Kasumi-1 (cell line): ENCODE data around the gene PEAK1.

Experiments used
- DNase-seq, 2 experiments: peaks; one replicate each; lab custom pipeline; 2025; lab: John Stamatoyannopoulos, UW

Gene PEAK1

DNA sequence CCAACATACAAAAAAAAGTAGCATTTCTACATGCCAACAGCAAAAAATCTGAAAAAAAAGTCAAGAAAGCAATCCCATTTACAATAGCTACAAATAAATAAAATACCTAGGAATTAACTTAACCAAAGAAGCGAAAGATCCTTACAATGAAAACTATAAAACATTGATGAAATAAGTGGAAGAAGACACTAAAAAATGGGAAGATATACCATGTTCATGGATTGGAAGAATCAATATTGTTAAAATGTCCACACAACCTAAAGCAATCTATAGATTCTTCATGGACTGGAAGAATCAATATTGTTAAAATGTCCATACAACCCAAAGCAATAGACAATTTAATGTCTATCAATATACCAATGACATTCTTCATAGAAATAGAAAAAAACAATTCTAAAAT is 21.0 kb downstream of the PEAK1 start:
- no peak for DNase-seq

DNA sequence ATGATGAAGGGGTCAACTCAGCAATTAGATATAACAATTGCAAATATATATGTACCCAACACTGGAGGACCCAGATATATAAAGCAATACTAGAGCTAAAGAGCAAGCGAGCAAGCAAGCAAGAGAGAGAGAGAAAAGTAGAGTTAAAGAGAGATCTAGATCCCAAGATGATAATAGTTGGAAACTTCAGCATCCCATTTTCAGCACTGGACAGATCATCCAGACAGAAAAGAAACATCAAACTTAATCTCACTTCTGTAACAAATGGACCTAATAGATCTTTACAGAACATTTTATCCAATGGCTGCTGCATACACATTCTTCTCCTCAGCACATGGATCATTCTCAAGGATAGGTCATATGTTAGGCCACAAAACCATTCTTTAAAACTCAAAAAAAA is 23.2 kb downstream of the PEAK1 start:
- no peak for DNase-seq

DNA sequence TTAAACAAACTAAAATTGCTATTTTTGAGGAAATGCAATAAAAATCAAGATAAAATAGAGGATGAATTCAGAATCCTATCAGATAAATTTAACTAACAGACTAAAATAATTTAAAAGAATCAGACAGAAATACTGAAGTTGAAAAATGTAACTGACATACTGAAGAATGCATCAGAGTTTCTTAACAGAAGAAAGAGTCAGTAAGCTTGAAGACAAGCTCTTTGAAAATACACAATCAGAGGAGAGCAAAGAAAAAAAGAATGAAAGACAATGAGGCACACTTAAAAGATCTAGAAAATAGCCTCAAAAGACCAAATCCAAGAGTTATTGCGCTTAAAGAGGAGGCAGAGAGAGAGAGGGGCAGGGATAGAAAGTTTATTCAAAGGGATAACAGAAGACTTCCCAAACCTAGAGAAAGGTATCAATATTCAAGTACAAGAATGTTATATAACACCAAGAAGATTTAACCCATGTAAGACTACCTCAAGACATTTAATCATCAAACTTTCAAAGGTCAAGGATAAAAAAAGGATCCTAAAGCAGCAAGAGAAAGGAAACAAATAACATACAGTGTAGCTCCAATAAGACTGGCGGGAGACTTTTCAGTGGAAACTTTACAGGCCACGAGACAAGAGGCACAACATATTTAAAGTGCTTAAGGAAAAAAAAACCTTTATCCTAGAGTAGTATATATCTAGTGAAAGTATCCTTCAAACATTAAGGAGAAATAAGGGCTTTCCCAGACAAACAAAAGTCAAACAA is 24.7 kb downstream of the PEAK1 start:
- no peak for DNase-seq

DNA sequence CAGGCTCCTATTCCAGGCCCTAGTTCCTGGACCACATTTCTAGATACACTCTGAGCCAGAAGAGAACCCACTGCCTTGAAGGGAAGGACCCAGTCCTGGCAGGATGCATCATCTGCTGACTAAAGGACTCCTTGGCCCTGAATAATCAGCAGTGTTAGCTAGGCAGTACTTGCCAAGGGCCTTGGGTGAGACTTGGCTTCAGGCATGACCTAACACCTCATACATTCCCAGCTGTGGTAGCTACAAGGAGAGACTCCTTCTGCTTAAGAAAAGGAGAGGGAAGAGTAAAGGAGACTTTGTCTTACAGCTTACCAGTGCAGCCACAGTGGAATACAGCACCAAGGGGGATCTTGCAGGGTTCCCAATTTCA is 26.4 kb downstream of the PEAK1 start:
- no peak for DNase-seq

DNA sequence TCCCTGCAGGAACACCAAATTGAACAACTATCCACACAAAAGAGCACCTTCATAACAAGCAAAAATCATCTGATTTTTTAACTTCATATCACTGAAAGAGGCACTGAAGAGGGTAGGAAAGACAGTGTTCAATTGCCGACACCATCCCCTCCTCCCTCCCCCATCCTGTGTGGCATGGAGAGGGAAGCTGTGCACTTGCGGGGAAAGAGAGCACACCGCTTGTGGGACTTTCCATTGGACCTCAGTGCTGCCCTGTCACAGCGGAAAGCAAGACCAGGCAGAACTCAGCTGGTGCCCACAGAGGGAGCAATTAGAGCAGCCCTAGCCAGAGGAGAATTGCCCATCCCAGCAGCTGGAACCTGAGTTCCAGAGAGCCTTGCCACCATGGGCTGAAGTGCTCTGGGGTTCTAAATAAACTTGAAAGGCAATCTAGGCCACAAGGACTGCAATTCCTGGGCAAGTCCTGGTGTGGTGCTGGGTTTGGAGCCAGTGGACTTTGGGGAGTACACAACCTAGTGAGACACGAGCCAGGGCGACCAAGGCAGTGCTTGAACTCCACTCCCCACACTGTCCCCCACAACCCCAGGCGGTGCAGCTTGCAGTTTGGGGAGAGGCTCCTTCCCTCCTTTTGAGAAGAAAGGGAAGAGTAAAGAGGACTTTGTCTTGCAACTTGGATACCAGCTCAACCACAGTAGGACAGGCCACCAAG is 27.0 kb downstream of the PEAK1 start:
- no peak for DNase-seq

DNA sequence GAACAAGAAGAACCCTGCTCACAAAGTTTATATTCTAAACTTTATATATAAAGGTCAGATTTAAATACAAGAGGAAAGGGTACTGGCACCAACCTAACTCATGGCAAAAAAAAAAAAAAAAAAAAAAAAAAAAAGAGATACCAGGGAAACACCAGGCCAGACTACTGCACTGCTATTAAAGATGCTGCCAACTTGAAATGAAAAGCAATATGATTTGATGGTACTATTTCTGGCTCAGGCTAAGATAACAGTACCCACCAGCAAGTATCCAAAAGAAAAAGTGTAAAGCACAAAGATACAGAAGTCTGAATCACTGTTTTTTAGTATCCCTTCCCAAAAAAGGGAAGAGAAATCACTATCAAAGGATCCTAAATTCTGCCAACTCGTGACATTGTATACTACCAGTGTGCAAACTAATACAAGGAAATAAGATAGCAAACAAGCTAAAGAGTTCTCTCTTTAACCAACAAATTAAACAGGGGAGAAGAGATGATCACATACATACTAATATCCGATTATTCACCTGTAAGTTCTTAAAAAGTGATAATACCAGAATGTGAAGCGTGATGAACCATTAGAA is 28.4 kb downstream of the PEAK1 start:
- no peak for DNase-seq

DNA sequence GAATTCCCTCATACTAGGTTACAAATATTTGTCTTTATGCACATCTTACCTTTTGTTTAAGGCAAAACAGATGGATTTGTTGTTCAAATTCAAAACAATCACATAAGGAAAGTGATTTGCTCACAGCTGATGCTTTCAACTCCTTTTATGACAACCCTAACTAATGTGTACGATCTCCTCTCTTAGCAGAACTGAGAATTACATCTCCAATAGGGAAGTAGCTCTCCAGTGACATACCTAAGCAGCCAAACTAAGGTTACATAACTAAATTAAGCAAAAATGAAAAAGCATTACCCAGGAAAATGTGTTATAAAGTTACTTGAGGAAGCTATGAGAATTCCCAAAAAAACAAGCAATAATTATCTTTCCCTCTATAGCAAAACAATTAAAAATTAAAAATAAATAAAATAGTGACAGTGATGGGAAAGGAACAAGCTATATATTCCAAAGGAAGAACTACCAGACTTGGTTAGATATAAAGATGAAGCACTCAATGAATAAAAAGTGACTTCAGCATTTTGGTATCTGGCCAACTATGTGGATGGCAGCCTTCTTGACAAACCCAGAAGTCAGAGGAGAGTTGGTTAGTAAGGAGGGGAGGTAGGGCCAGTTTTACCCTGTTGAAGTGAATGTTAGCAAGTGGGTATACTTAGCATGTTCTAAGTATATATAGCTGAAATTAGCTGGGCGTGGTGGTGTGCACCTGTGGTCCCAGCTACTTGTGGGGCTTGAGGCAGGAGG is 32.4 kb downstream of the PEAK1 start:
- peak; percentile 5 to 6 for DNase-seq

DNA sequence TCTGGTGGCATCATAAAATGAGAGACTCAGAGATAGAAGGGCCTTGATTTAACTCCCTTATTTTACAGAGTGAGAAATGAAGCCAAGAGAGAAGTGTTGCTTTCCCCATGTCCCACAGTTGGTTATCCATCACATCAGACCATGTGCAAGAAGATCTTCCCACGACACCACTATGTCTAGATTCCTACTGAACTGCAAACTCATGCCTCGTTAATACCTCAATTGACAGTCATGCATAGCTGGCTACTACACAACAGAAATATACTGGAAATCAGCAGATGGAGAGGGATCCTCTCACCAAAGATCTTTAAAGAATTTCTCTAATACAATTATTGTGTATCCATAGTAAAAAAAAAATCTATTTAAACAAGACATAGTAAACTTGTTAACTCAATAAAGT is 33.3 kb downstream of the PEAK1 start:
- no peak for DNase-seq

DNA sequence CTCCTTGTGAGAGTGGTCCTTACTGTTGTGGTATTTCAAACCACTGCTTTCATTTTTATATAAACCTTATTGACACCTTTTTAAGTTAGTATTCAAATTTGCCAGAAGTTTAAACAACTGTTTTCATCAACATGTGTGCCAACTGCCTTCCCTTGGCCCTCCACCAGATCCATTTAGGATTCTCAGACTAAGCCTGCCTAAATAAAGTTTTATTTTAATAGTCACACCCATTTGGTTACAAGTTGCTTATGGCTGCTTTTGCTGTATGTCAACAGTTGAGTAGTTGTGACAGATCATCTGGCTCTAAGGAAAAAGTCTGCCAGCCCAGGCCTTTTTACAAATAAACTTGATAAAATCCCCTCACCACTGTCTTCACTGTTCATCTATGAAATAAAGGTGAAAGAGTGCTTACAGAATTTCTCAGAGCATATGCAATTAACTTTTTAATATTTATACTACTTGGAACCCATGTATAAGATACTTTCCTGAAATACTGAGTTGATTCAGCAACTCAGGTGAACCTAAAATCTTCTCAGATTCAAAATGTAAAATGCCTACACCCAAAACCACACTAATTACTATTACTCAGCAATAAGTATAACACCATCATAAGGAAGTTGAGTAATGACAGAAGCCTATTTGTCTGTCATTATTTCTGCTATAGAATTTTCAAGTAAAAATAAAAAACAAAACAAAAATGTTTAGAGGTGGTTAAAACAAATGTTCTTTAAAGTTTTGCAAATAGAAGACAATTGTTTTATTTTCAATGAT is 35.1 kb downstream of the PEAK1 start:
- no peak for DNase-seq

DNA sequence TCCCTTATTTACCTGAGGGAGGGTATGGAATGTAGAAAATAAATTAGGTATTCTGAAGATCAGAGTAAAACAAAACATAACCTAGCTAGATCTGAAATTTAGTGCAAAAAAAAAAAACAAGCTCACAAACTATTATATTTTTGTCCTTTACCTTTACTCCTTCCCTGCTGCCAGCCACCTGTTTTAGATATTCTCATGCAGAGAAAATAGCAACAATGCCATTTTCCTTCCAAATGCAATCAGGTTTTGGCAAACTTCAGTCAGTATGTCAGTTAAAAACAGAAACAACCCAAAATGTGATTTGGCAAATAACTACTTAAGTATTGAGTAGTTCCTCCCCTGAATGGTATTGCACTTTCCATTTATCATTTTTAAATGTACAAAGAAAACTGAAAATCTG is 35.8 kb downstream of the PEAK1 start:
- no peak for DNase-seq

DNA sequence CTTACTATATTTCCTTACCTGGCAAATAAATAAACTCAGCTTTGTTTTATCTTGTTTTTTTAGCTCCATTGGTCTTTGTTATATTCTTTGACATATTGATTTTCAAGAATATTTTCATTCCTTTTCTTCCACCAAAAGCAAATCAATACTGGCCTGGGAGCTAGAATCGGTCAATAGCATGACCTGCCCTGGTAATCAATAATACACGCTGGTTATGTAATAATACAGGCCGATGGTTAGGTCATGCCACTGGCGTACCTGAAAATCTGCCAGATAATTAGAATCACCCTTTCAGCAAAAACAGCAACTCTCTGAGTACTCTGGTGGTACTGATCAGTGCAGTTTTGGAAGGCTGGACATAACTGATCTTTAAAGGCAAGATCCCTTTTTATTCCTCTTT is 39.9 kb downstream of the PEAK1 start:
- no peak for DNase-seq

DNA sequence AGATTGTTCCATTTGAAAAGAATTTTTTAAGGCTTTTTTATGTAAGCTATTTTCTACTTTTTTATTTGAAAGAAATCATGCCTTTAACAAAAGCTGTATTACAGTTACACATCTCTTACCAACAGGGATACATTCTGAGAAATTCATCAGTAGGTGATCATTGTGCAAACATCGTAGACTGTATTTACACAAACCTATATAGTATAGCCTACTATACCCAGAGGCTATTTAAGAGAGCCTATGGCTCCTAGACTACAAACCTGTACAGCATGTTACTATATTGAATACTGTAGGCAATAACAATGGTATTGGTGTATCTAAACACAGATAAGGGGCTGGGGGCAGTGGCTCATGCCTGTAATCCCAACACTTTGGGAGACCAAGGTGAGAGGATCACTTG is 43.1 kb downstream of the PEAK1 start:
- DNase-seq: no peak

DNA sequence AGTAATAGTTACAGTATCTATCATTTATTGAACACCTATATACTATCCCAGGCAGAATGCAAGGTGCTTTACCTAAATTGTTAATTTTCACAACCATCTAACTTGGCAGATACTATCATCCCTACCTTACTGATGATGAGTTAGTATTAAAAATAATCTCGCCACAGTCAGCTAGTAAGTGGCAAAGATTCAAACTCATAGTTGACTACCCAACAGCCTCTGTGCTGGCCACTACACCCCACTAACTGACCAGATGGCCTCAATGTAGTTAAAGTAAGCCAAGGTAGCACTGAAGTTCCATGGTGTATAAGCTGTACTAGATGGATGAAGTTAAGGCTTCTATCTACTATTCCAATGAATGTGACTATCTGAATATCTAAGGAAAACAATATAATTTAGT is 44.8 kb downstream of the PEAK1 start:
- DNase-seq: no peak

DNA sequence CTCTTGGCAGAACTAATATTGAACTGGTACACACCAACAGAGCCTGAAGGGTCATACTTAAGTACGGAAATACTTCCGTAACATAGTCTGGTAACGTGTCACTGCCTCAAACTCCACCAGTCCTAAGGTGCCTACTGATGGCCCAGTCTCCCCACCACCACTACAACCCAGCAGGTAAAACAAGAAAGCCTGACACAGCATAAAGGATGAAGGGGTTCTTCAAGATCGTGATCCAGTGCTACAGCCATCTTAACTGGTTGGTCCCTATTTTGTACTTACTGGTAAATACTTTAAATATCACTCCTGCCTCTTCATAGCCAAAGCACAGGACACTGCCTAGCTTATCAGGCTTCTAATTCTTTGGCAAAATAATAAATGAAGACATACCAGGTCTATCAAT is 46.5 kb downstream of the PEAK1 start:
- DNase-seq: no peak

DNA sequence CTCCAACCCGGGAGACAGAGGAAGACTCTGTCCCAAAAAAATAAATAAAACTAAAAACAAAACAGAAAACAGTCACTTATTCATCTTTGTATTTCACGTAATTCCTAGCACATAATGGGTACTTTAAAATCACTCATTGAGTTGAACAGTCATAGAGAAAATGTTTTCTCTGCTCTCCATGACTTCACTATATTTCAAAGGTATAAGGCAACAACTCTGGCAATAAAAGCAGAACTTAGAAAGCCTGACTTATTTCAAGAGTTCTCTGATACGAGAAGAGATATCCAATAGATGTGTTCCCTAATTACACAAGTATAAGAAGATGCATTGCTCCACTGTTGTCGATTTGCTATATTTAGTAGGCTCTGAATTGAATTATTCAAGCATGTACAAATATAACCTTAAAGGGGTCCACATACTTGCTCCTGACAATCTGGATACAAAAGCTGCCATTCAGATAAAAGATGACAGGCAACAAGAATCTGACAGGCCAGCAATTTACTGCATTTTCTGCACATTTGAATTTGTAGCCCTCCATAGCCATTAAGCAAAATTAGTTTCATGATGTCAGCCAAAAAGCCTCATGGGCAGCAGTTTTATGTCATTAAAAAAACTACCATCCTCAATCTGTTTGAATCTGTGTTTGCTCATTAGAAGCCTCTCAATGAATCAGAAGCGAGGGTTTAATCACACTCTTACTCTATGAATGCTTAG is 47.9 kb downstream of the PEAK1 start:
- no peak for DNase-seq

DNA sequence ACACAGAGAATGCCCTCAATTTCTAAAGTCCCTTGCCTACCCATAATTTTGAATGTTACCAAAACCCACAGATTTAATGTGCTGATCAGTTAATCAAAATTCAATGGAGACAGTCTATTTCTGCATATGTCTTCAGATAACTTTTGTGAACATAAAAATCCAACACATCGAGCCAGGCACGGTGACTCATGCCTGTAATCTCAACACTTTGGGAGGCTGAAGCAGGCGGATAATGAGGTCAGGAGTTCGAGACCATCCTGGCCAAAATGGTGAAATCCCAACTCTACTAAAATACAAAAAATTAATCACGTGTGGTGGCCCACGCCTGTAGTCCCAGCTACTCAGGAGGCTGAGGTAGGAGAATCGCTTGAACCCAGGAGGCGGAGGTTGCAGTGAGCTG is 49.3 kb downstream of the PEAK1 start:
- no peak for DNase-seq

DNA sequence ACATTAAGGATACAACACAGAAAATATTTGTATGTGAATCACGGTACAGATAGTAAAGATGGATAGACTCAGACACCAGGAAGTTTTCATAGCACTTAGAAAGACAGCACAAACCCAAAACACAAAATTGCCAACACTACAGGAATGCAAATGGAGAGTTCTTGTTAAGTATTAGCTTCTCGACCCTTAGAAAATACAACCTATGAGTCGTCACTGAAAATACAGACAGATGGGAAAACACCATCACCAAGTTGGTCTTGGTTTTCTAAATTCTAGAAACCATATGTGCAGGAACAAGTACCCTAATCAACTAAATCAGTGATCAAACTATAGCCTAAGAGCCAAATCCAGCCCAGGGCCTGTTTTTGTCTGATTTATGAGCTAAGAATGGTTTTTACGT is 50.7 kb downstream of the PEAK1 start:
- DNase-seq: no peak

DNA sequence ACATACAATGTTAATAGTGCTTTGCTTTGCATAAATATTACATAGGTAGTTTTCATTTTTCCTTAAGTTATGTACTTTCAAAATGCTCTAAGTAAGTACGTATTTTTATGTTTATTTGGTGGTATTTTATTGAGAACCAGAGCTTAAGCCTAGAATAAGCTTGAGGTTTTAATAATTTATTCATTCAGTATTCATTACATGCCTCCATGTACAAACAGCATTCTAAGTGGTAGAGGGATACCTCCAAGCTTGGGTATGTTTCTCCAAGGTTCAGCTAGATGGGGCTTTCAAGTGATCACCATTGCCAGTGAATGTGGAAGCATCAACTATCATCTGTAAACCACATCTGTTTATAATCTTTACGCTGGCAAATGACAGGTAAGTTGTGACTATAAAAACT is 52.3 kb downstream of the PEAK1 start:
- DNase-seq: no peak

DNA sequence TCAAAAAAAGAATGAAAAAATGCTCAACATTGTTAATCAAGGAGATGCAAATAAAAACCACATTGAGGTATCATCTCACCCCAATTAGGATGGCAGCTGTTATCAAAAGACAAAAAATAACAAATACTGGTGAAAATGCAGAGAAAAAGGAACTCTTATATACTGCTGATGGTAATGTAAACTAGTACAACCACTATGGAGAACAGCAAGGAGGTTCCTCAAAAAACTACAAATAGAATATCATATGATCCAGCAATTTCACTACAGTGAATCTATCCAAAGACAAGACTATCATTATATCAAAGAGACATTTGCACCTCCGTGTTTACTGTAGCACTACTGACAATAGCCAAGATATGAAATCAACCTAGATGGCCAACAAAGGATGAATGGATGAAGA is 58.4 kb downstream of the PEAK1 start:
- no peak for DNase-seq

DNA sequence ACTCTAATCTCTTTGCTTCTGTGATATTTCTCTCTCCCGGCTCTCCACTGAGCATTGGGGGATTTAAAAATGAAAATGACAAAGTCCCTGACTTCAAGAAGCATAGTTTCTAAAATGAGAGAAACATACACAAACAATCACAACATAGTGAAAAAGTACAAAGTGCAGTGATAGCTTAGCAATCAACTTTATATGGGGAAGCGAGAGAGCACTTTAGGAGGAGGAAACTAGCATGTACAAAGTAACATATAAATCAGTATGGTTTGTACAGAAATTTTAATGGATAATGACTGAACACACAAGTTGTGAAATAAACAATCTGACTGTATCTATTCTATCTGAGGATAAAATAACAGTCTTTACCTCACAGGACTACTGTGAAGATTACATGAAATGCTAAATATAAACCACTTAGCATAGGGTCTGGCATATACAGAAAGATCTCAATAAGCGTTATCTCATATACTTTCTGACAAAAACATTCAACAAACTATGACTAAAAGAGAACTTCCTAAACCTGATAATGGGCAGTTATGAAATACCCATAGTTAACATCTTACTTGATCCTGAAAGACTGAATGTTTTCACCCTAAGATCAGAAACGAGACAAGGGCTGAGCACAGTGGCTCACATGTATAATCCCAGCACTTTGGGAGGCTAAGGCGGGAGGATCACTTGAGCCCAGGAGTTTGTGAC is 61.2 kb downstream of the PEAK1 start:
- no peak for DNase-seq

DNA sequence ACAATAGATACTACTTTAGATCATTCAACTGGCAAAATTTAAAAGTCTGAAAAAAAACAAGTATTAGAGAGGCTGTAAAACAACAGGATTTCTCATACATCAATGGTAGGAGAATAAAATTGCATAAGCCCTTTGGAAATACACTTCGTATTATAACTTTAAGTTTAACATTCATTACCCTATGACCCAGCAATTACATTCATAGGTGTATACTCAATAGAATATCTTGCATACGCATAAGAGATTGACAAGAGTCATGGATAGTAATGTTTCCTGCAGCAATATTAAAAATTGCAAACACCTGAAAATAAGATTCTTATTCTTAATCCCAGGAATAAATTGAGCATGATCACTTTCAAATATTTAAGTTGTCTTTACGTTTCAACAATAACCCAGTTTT is 63.6 kb downstream of the PEAK1 start:
- no peak for DNase-seq
